ENCODE results near the gene RABGAP1L. TPM values are rescaled to one million over a fixed set of nuclear protein-coding genes. Genes with fewer than 3 reads are reported as not detected.
A peak's percentile ranks its signal among the peaks of the same experiment; 100 is the strongest.

The RABGAP1L gene
- total and polyA plus RNA-seq, 10 of the 15 experiments (the other 5 are each of a cell fraction or from before 2014, with no cell fraction given), result 5.8 to 194 (median 113) TPM

DNA sequence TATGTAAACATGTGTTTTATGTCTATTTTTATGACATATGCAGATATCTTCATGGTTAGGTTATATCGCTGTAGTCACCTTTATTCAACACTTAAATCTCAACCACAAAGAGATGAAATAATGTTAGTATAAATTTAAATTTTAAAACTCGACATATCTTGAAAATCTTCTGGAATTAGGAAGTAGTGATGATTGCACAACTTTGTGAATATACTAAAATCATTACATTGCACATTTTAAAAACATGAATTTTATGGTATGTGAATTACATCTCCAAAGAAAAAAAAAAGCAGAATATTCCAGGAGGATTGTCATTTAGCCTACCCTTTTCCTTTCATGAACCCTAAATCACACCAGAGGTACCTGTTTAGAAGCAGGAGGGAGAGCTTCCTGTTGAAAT lies 801.0 kb downstream of the RABGAP1L start:
- DNase-seq (ENCODE audit: low read depth, low spot score) (no peak), FAIRE-seq (no peak), ATAC-seq (no peak)
- Histone ChIP-seq H3K4me1 (ENCODE audit: control insufficient read depth, insufficient read depth, low read length) (peaks cover 14% of the 10 kb centered on the region), H3K27me3 (replicated peaks in 1 of 2; ENCODE audit: control insufficient read depth in 2 of 2, insufficient read depth in 2 of 2, low read length in 1 of 2) (no peaks in the 10 kb centered on the region), H3K4me3 (no peak overlapping the region), H3K4me2 (ENCODE audit: control insufficient read depth, insufficient read depth) (no peak overlapping the region), H3K79me2 (ENCODE audit: control insufficient read depth, insufficient read depth, low read length) (no peaks in the 10 kb centered on the region), H3K27ac (ENCODE audit: control insufficient read depth, insufficient read depth) (no peak overlapping the region), H4K20me1 (ENCODE audit: control insufficient read depth, insufficient read depth) (no peaks in the 10 kb centered on the region), H3K36me3 (ENCODE audit: control insufficient read depth in 2 of 2, insufficient read depth in 2 of 2, low read length in 1 of 2) (peaks cover 0 to 9% of the 10 kb centered on the region in 2 experiments; a peak in 1 of 4 replicates), H3K9me3 (replicated peaks; ENCODE audit: control insufficient read depth, insufficient read depth, low read length) (no peaks in the 10 kb centered on the region), H3K9ac (ENCODE audit: control insufficient read depth, insufficient read depth, low read length) (no peak overlapping the region), H2AFZ (ENCODE audit: control insufficient read depth, low read depth, low read length) (no peak overlapping the region)
- 97% methylated on average over 2 of the region's 2 CpGs for WGBS (ENCODE audit: insufficient coverage, insufficient replicate concordance, low lambda C conversion rate, missing lambda C conversion rate)
- no TSS peak for BruUV-seq (replicated peaks)
- intact Hi-C loops (cut with micrococcal nuclease; ENCODE audit: unreplicated experiment) (no loop called here), in situ Hi-C loops (cut with MboI) (no loop called here)
- RAD21 ChIA-PET (ENCODE audit: unreplicated experiment), result no interaction called here
- no peak for TF ChIP-seq JUNB (IDR thresholded peaks at IDR 0.05)
- TF ChIP-seq ZNF24 (IDR thresholded peaks at IDR 0.05), result no peak
- SMC1A ChIA-PET (ENCODE audit: uncharacterized antibody, unreplicated experiment), result interaction anchor here (0.7 kb wide), 1 partner anchor 23 kb away, joined by 3 read pairs; no protein-coding TSS in a partner anchor
- CTCF ChIA-PET, result interaction anchor here (1.2 to 1.9 kb wide), 2 partner anchors 8 to 38 kb away, joined by 3 to 6 read pairs; no protein-coding TSS in a partner anchor
- POLR2A ChIA-PET, result no interaction called here

DNA sequence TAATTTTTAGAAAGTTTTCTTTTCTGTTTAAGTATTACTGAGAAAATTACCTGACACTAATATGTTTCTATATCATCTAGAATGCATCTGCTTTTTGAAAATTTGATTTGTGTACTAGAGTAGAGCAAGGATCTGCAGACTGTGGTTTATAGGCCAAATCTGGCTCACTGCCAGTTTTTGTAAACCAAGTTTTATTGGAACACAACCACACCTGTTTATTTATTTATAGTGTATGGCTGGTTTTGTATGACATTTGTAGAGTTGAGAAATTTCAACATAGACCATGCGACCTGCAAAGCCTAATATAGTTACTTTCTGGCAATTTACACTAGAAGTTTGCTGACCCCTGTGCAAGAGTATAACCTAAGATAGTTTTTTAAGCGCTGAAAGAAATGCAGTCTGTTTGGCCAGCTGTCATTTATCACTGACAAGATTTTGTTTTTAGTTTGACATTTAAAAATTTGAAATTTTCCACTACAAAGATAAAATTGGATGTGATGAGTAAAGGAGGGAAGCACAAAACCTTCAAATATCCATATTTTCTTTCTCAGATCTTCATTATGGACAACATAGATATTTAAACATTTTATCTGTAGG lies 804.3 kb downstream of the RABGAP1L start:
- ChIA-PET RAD21 (ENCODE audit: unreplicated experiment) (interaction anchor here (0.7 to 4.1 kb wide), 10 partner anchors 11 to 163 kb away, joined by 3 to 59 read pairs (median 4); partner anchors contain the start of gene CACYBP), SMC1A (ENCODE audit: uncharacterized antibody, unreplicated experiment) (interaction anchor here (0.6 to 5.2 kb wide), 20 partner anchors 10 to 165 kb away, joined by 3 to 44 read pairs (median 4); partner anchors contain the start of gene CACYBP), POLR2A (interaction anchor here (0.7 to 7.2 kb wide), 5 partner anchors 10 to 145 kb away, joined by 3 to 74 read pairs (median 4); partner anchors contain the start of gene CACYBP), CTCF (interaction anchor here (0.8 to 1.7 kb wide), 3 partner anchors 10 to 35 kb away, joined by 3 to 7 read pairs (median 7); no protein-coding TSS in a partner anchor)
- H4K20me1 ChIP-seq (ENCODE audit: control insufficient read depth, insufficient read depth), result no peaks in the 10 kb centered on the region
- H3K4me2 ChIP-seq (ENCODE audit: control insufficient read depth, insufficient read depth), result no peak overlapping the region
- ATAC-seq (no peak), DNase-seq (ENCODE audit: low read depth, low spot score) (no peak), FAIRE-seq (no peak)
- peaks cover 16% of the 10 kb centered on the region; the same call in 1 of the 2 replicates for H3K4me1 ChIP-seq (ENCODE audit: control insufficient read depth, insufficient read depth, low read length)
- H3K27ac ChIP-seq (ENCODE audit: control insufficient read depth, insufficient read depth), result no peak overlapping the region
- H3K79me2 ChIP-seq (ENCODE audit: control insufficient read depth, insufficient read depth, low read length), result no peaks in the 10 kb centered on the region
- H3K4me3 ChIP-seq, result no peak overlapping the region
- H3K9me3 ChIP-seq (replicated peaks; ENCODE audit: control insufficient read depth, insufficient read depth, low read length), result no peaks in the 10 kb centered on the region
- no peak overlapping the region for H3K9ac ChIP-seq (ENCODE audit: control insufficient read depth, insufficient read depth, low read length)
- peaks cover 0 to 5% of the 10 kb centered on the region in 2 experiments; a peak in 1 of 4 replicates for H3K36me3 ChIP-seq (ENCODE audit: control insufficient read depth in 2 of 2, insufficient read depth in 2 of 2, low read length in 1 of 2)
- intact Hi-C loops (cut with micrococcal nuclease; ENCODE audit: unreplicated experiment), result no loop called here
- in situ Hi-C loops (cut with MboI), result no loop called here
- WGBS (ENCODE audit: insufficient coverage, insufficient replicate concordance, low lambda C conversion rate, missing lambda C conversion rate), result 87% methylated on average over 2 of the region's 2 CpGs
- no peak overlapping the region for H2AFZ ChIP-seq (ENCODE audit: control insufficient read depth, low read depth, low read length)
- no TSS peak for BruUV-seq (replicated peaks)
- no peaks in the 10 kb centered on the region for H3K27me3 ChIP-seq (replicated peaks in 1 of 2; ENCODE audit: control insufficient read depth in 2 of 2, insufficient read depth in 2 of 2, low read length in 1 of 2)
- no peak for TF ChIP-seq GABPA (IDR thresholded peaks at IDR 0.05; ENCODE audit: low read depth)
- TF ChIP-seq, protein P1, sequence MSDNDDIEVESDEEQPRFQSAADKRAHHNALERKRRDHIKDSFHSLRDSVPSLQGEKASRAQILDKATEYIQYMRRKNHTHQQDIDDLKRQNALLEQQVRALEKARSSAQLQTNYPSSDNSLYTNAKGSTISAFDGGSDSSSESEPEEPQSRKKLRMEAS (IDR thresholded peaks at IDR 0.05; ENCODE audit: low read depth, low read length), result no peak
- no peak for TF ChIP-seq MTA2 (IDR thresholded peaks at IDR 0.05; ENCODE audit: low read depth)
- no peak for TF ChIP-seq ZNF384 (IDR thresholded peaks at IDR 0.05; ENCODE audit: borderline replicate concordance, low read depth, low read length)
- TF ChIP-seq SMAD1 (IDR thresholded peaks at IDR 0.05; ENCODE audit: low read depth, partially characterized antibody), result peak; percentile 88
- peak; percentile 33; the same call in 1 of the 2 replicates for TF ChIP-seq RUNX3 (IDR thresholded peaks at IDR 0.05; ENCODE audit: low read length)
- no peak for TF ChIP-seq RAD51 (IDR thresholded peaks at IDR 0.05)
- no peak for TF ChIP-seq CHD2 (IDR thresholded peaks at IDR 0.05; ENCODE audit: borderline replicate concordance, low read depth, low read length)
- TF ChIP-seq, protein P2, sequence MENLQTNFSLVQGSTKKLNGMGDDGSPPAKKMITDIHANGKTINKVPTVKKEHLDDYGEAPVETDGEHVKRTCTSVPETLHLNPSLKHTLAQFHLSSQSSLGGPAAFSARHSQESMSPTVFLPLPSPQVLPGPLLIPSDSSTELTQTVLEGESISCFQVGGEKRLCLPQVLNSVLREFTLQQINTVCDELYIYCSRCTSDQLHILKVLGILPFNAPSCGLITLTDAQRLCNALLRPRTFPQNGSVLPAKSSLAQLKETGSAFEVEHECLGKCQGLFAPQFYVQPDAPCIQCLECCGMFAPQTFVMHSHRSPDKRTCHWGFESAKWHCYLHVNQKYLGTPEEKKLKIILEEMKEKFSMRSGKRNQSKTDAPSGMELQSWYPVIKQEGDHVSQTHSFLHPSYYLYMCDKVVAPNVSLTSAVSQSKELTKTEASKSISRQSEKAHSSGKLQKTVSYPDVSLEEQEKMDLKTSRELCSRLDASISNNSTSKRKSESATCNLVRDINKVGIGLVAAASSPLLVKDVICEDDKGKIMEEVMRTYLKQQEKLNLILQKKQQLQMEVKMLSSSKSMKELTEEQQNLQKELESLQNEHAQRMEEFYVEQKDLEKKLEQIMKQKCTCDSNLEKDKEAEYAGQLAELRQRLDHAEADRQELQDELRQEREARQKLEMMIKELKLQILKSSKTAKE (IDR thresholded peaks at IDR 0.05; ENCODE audit: low read depth, poor library complexity, severe bottlenecking), result peak; percentile 23

All from GM12878 (cell line).